Osteocyte (in vitro differentiated cells): ENCODE measurements around the gene PROX1. TPM values are rescaled to one million over a fixed set of nuclear protein-coding genes. Genes with fewer than 3 reads are reported as not detected.

Experiments
- DNase-seq: peaks from one replicate; pipeline ENCODE4 v3.0.0; 2021; ENCODE audit warnings: mixed read lengths; ENCODE audit not compliant: unreplicated experiment; ENCODE audit errors: extremely low spot score
- H3K27ac Mint-ChIP-seq: one replicate; pipeline ENCODE4 v1.8.0; 2021; ENCODE audit warnings: mild to moderate bottlenecking, mixed read lengths; ENCODE audit not compliant: unreplicated experiment
- H3K27me3 Mint-ChIP-seq: one replicate; pipeline ENCODE4 v1.8.0; 2021; ENCODE audit warnings: mixed read lengths; ENCODE audit not compliant: unreplicated experiment
- H3K36me3 Mint-ChIP-seq: one replicate; pipeline ENCODE4 v1.8.0; 2021; ENCODE audit warnings: mixed read lengths; ENCODE audit not compliant: unreplicated experiment
- H3K4me1 Mint-ChIP-seq: one replicate; pipeline ENCODE4 v1.8.0; 2021; ENCODE audit warnings: mixed read lengths; ENCODE audit not compliant: unreplicated experiment
- H3K4me3 Mint-ChIP-seq: one replicate; pipeline ENCODE4 v1.8.0; 2021; ENCODE audit warnings: mild to moderate bottlenecking, moderate library complexity, mixed read lengths; ENCODE audit not compliant: unreplicated experiment
- H3K9me3 Mint-ChIP-seq: one replicate; pipeline ENCODE4 v1.8.0; 2021; ENCODE audit warnings: mixed read lengths; ENCODE audit not compliant: unreplicated experiment
- CTCF ChIP-seq: fragments of 200-600 bp; sonication (generic); IDR thresholded peaks from 2 replicates; pipeline ENCODE4 v1.5.0; 2021; ENCODE audit warnings: antibody characterized with exemption, mild to moderate bottlenecking, moderate library complexity
- total RNA-seq: library from RNA; stranded (reverse); gene quantifications from 2 replicates; pipeline ENCODE4 v1.2.1, GENCODE V29; 2021

PROX1 gene
- total RNA-seq, 1 donor from 2014 or later = 0.32 TPM

GRCh38 chr1:214019499-214019898, 31.7 kb downstream of the PROX1 start:
- H3K4me3 Mint-ChIP-seq = no peak overlapping the region
- no peaks in the 10 kb centered on the region for H3K36me3 Mint-ChIP-seq
- H3K27me3 Mint-ChIP-seq = no peaks in the 10 kb centered on the region
- no peak for DNase-seq
- no peaks in the 10 kb centered on the region for H3K4me1 Mint-ChIP-seq
- TF ChIP-seq CTCF = no peak
- no peaks in the 10 kb centered on the region for H3K9me3 Mint-ChIP-seq
- no peak overlapping the region for H3K27ac Mint-ChIP-seq

GRCh38 chr1:214021321-214021720, 33.5 kb downstream of the PROX1 start:
- no peak for TF ChIP-seq CTCF
- H3K27ac Mint-ChIP-seq = no peak overlapping the region
- DNase-seq = no peak
- H3K4me1 Mint-ChIP-seq = no peaks in the 10 kb centered on the region
- H3K27me3 Mint-ChIP-seq = no peaks in the 10 kb centered on the region
- no peaks in the 10 kb centered on the region for H3K36me3 Mint-ChIP-seq
- no peak overlapping the region for H3K4me3 Mint-ChIP-seq
- no peaks in the 10 kb centered on the region for H3K9me3 Mint-ChIP-seq

DNA sequence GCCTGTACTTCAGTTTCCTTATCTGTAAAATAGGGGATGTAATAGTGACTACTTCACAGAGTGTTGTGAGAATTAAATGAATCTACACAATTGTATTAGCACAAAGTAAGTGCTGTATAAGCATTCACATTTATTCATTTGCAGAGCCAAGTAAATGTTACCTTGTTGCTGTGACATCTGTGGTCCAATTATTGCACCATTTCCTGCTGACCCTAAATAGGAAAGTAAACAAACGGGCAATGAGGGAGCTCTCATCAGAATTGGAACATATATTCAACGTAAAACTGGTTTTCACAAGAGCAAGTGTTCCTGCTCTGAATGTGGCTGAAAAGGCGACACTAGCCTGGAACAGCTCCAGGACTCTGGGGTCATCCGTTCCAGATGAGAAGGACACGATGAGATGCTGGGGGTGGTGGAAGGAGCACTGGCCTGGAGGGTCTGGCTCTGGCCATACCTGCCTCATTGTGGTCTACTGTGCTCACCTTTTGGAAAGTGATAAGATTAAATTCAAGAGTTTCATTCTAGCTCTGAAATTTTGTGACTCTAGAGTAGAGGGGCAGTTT, 34.5 kb downstream of the PROX1 start:
- TF ChIP-seq CTCF = no peak
- no peaks in the 10 kb centered on the region for H3K4me1 Mint-ChIP-seq
- no peaks in the 10 kb centered on the region for H3K9me3 Mint-ChIP-seq
- H3K27me3 Mint-ChIP-seq = peaks cover 5% of the 10 kb centered on the region
- no peaks in the 10 kb centered on the region for H3K36me3 Mint-ChIP-seq
- no peak overlapping the region for H3K4me3 Mint-ChIP-seq
- no peak for DNase-seq
- H3K27ac Mint-ChIP-seq = no peak overlapping the region

DNA sequence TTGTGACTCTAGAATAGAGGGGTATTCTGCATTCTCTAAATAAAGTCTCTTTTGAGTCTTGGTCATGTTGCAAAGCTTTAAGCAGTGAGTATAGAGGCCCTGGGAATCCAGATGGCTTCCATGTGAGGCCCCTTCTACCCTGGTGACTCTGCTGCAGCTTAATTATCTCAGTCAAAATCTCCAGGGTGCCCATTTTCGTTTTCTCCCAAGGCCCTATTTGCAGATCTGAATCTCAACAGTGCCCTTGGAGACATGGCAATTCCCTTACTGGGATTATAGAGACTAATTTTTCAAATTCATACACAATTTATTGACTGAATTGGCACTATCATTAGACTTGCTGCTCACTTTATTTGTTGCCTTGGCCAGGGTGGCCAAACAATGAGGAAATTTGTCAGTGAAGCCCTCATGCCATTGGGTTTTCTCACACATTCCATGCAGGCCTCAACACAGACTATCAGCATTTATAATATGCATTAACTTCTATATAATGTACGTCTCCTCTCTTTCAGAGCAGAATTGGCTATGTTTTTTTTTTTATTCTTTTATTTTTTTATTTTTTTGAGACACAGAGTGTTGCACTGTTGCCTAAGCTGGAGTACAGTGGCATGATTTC, 35.1 kb downstream of the PROX1 start:
- H3K27ac Mint-ChIP-seq = no peak overlapping the region
- H3K9me3 Mint-ChIP-seq = no peaks in the 10 kb centered on the region

More for the DNA sequence above, 35.1 kb downstream of the PROX1 start:
- no peak for DNase-seq
- Mint-ChIP-seq H3K4me1 (no peaks in the 10 kb centered on the region), H3K4me3 (no peak overlapping the region), H3K36me3 (no peaks in the 10 kb centered on the region), H3K27me3 (peaks cover 8% of the 10 kb centered on the region)
- no peak for TF ChIP-seq CTCF
